ENCODE results near the gene CGAS.

DNA sequence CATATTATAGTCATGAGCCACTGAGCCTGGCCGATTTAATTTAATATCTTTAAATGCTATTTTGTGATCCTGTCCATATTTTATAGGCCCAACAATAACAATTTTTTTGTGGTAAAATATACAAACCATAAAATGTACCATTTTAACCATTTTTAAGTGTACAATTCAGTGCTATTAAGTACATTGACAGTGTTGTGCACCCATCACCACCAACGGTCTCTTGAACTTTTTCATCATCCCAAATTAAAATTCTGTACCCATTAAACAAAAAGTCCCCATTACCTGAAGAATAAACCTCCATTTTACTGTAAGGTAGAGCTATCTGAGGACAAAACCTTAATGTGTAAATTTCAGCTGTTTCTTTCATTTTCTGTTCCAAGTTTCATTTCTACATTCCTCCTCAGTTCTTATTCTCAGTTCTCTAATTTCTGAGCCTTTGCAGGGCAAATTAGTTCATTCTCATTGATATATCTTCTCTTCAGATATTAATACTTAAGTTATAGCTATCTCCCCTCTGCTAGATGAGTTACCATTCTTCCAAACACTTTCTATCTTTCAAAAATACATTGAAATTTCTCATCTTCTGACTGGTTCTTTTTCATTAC, 19.7 kb upstream of the CGAS start:
- TF ChIP-seq, protein P1, sequence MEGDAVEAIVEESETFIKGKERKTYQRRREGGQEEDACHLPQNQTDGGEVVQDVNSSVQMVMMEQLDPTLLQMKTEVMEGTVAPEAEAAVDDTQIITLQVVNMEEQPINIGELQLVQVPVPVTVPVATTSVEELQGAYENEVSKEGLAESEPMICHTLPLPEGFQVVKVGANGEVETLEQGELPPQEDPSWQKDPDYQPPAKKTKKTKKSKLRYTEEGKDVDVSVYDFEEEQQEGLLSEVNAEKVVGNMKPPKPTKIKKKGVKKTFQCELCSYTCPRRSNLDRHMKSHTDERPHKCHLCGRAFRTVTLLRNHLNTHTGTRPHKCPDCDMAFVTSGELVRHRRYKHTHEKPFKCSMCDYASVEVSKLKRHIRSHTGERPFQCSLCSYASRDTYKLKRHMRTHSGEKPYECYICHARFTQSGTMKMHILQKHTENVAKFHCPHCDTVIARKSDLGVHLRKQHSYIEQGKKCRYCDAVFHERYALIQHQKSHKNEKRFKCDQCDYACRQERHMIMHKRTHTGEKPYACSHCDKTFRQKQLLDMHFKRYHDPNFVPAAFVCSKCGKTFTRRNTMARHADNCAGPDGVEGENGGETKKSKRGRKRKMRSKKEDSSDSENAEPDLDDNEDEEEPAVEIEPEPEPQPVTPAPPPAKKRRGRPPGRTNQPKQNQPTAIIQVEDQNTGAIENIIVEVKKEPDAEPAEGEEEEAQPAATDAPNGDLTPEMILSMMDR (IDR thresholded peaks at IDR 0.05; ENCODE audit: insufficient read depth, low read length), result no peak
- TF ChIP-seq, protein P2, sequence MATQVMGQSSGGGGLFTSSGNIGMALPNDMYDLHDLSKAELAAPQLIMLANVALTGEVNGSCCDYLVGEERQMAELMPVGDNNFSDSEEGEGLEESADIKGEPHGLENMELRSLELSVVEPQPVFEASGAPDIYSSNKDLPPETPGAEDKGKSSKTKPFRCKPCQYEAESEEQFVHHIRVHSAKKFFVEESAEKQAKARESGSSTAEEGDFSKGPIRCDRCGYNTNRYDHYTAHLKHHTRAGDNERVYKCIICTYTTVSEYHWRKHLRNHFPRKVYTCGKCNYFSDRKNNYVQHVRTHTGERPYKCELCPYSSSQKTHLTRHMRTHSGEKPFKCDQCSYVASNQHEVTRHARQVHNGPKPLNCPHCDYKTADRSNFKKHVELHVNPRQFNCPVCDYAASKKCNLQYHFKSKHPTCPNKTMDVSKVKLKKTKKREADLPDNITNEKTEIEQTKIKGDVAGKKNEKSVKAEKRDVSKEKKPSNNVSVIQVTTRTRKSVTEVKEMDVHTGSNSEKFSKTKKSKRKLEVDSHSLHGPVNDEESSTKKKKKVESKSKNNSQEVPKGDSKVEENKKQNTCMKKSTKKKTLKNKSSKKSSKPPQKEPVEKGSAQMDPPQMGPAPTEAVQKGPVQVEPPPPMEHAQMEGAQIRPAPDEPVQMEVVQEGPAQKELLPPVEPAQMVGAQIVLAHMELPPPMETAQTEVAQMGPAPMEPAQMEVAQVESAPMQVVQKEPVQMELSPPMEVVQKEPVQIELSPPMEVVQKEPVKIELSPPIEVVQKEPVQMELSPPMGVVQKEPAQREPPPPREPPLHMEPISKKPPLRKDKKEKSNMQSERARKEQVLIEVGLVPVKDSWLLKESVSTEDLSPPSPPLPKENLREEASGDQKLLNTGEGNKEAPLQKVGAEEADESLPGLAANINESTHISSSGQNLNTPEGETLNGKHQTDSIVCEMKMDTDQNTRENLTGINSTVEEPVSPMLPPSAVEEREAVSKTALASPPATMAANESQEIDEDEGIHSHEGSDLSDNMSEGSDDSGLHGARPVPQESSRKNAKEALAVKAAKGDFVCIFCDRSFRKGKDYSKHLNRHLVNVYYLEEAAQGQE (IDR thresholded peaks at IDR 0.05; ENCODE audit: insufficient replicate concordance, low read depth), result no peak
- TF ChIP-seq POLR2AphosphoS5 (IDR thresholded peaks at IDR 0.05; ENCODE audit: low read depth), result no peak

All from HL-60 (cell line).